Heart left ventricle (tissue), 13 donors: ENCODE data around the gene LSP1.

Source experiments
- POLR2A ChIP-seq, 2 donors: fragments of 450-650 bp; IDR thresholded peaks; one replicate each; pipeline ENCODE4 v1.6.1; 2017; ENCODE audit warnings: antibody characterized with exemption in 2 of 2, mild to moderate bottlenecking in 2 of 2, moderate library complexity in 2 of 2
- TF ChIP-seq, protein P1 (sequence below), 12 donors: fragments of 200-600 bp; sonication (generic) in 4 of 12; IDR thresholded peaks; one replicate each; pipeline versions ENCODE4 v1.5.0 to v1.8.0; 2018 to 2022; ENCODE audit warnings: antibody characterized with exemption in 12 of 12, mild to moderate bottlenecking in 5 of 12
- donor health status: ischemic (EF 13 %, LVEDD 7.1; RV severe dilation, severe dysfunction).
- donor health status: DM: no; HTN: yes; CAD: no.
- donor health status: DM: no; HTN: no; CAD: no.
- donor health status: ischemic (EF 25% LVEDD 6.9; RV normal size, moderate dysfunction).
- donor health status: ischemic (EF 25% LVEDD 5.7; RV mildly dilated, moderate dysfunction).
- donor health status: ischemic (EF 35%, LVEDD 5.7; RV mildly dilated, moderate dysfunction).
- donor health status: nonischemic (EF 11% LVEDD 7.7; RV severe dilation, severe dysfunction).
- donor health status: DM: yes; HTN: yes; CAD: no.
- donor health status: PGD.
- donor health status: ischemic (EF 29% LVEDD 5.4; RV normal size, mild dysfunction).
- donor health status: nonischemic (EF 23%, LVEDD 6.1; RV moderate dilation, normal function).

DNA sequence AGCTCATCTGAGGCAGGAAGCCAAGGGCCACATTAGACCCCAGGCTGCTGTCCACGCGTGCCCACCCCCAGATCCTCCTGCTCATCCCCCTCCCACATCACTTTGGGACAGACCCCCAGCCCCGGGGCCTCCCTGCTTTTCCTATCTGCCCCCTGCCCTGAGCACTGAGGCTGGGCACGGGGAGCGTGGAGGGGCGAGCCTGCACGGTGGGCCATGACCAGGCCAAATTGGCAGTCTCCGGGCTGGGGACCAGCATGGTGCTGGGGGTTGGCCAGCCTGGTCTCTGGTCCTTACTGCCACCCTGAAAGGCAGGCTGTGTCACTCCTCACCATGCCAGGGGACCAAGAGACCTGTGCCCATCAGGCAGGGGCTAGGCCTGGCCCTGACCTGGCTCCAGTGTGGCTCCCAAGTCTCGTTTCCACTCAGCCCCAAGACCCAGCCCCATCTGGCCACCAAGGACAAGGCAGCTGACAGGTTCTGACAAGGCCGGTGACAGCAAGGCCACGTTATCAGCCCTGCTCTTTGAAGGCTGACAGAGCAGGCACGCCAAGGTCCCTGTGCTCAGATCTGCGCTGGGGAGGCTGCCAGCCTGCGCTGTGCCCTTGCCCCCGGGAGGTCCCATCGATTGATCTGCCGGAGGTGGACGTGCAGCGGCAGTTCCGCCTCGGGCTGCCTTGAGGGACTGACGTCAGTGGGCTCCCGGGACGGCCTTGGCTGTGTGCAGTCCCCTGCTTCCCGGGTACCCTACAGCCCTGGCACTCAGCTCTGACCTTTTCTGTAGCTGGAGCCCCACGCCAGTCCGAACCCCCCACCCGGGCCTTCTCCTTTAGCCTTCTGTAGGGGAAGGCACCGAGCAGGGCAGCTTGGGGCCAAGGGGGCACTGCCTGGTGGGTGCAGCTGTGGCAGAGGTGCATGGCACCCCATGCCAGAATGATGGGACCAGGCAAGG, 10.5 kb upstream of the LSP1 start:
- TF ChIP-seq, protein P1, sequence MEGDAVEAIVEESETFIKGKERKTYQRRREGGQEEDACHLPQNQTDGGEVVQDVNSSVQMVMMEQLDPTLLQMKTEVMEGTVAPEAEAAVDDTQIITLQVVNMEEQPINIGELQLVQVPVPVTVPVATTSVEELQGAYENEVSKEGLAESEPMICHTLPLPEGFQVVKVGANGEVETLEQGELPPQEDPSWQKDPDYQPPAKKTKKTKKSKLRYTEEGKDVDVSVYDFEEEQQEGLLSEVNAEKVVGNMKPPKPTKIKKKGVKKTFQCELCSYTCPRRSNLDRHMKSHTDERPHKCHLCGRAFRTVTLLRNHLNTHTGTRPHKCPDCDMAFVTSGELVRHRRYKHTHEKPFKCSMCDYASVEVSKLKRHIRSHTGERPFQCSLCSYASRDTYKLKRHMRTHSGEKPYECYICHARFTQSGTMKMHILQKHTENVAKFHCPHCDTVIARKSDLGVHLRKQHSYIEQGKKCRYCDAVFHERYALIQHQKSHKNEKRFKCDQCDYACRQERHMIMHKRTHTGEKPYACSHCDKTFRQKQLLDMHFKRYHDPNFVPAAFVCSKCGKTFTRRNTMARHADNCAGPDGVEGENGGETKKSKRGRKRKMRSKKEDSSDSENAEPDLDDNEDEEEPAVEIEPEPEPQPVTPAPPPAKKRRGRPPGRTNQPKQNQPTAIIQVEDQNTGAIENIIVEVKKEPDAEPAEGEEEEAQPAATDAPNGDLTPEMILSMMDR (IDR thresholded peaks at IDR 0.05): no peak
- TF ChIP-seq POLR2A (IDR thresholded peaks at IDR 0.05): no peak
